Skeletal muscle tissue (tissue), 4 donors: ENCODE results near the gene TULP4. TPM values are rescaled to one million over a fixed set of nuclear protein-coding genes. Genes with fewer than 3 reads are reported as not detected.

Experiments
- H3K27ac ChIP-seq: one replicate; pipeline ENCODE4 v1.7.0; 2013; ENCODE audit warnings: mild to moderate bottlenecking, low read depth, low read length, inconsistent platforms
- H3K27me3 ChIP-seq, 3 donors: one replicate each; pipeline ENCODE4 v1.7.0; 2013; ENCODE audit warnings: low read length in 3 of 3; ENCODE audit not compliant: control insufficient read depth in 3 of 3, insufficient read depth in 3 of 3
- H3K36me3 ChIP-seq, 3 donors: one replicate each; pipeline ENCODE4 v1.7.0; 2013; ENCODE audit warnings: low read length in 3 of 3; ENCODE audit not compliant: control insufficient read depth in 3 of 3, insufficient read depth in 3 of 3
- H3K4me1 ChIP-seq, 3 donors: one replicate each; pipeline ENCODE4 v1.7.0; 2013; ENCODE audit warnings: low read length in 3 of 3, mild to moderate bottlenecking in 3 of 3; ENCODE audit not compliant: control insufficient read depth in 3 of 3, insufficient read depth in 3 of 3
- H3K4me3 ChIP-seq, 3 donors: one replicate each; pipeline ENCODE4 v1.7.0; 2013; ENCODE audit warnings: low read length in 3 of 3
- H3K9ac ChIP-seq, 3 donors: one replicate each; pipeline ENCODE4 v1.7.0; 2013; ENCODE audit warnings: low read length in 3 of 3, mild to moderate bottlenecking in 3 of 3, moderate library complexity in 2 of 3, low read depth in 1 of 3
- H3K9me3 ChIP-seq, 3 donors: one replicate each; pipeline ENCODE4 v1.7.0; 2013; ENCODE audit warnings: low read length in 3 of 3; ENCODE audit not compliant: control insufficient read depth in 3 of 3
- total RNA-seq: library from RNA; depleted of rRNA; stranded (reverse); fragments of >200 nt; gene quantifications from one replicate; pipeline ENCODE4 v1.2.3, GENCODE V29; 2014
- donor health status: Osteomylitis.

TULP4 gene
- total RNA-seq: 634 TPM

GRCh38 chr6:158312165-158312564 is at the start of gene TULP4:
TSS of gene TULP4 (plus strand) at chr6:158312465. CDS start at chr6:158314017, 1,552 bp downstream.
- Histone ChIP-seq H3K9me3 (peaks cover 0 to 3% (median 0%) of the 10 kb centered on the region in 3 donors), H3K4me3 (no peak within 1 kb of the TSS), H3K27me3 (no peaks in the 10 kb centered on the region), H3K36me3 (peaks cover 0 to 14% (median 3%) of the 10 kb centered on the region in 3 donors), H3K9ac (no peak within 1 kb of the TSS), H3K4me1 (no peaks in the 10 kb centered on the region), H3K27ac (no peak within 1 kb of the TSS)

- no peak overlapping the region for H3K27ac ChIP-seq
- H3K9ac ChIP-seq: no peak overlapping the region
- H3K4me1 ChIP-seq: peaks cover 3 to 24% (median 12%) of the 10 kb centered on the region in 3 donors
- H3K36me3 ChIP-seq: no peaks in the 10 kb centered on the region
- no peaks in the 10 kb centered on the region for H3K9me3 ChIP-seq
- no peaks in the 10 kb centered on the region for H3K27me3 ChIP-seq
- no peak overlapping the region for H3K4me3 ChIP-seq
Observed at GRCh38 chr6:158262755-158263154, 49.5 kb upstream of the TULP4 start.

- Histone ChIP-seq H3K9ac (no peak overlapping the region), H3K9me3 (no peaks in the 10 kb centered on the region), H3K4me3 (no peak overlapping the region), H3K36me3 (no peaks in the 10 kb centered on the region), H3K4me1 (peaks cover 2 to 23% (median 8%) of the 10 kb centered on the region in 3 donors), H3K27me3 (no peaks in the 10 kb centered on the region), H3K27ac (no peak overlapping the region)
Observed at GRCh38 chr6:158264180-158264579, 48.1 kb upstream of the TULP4 start.

GRCh38 chr6:158266131-158266530 is 46.1 kb upstream of the TULP4 start:
- no peak overlapping the region for H3K4me3 ChIP-seq
- peaks cover 14 to 23% (median 16%) of the 10 kb centered on the region in 3 donors for H3K4me1 ChIP-seq
- H3K27me3 ChIP-seq: no peaks in the 10 kb centered on the region
- H3K27ac ChIP-seq: no peak overlapping the region
- no peak overlapping the region for H3K9ac ChIP-seq
- no peaks in the 10 kb centered on the region for H3K36me3 ChIP-seq
- no peaks in the 10 kb centered on the region for H3K9me3 ChIP-seq

GRCh38 chr6:158268361-158269147 is 43.7 kb upstream of the TULP4 start:
- no peaks in the 10 kb centered on the region for H3K27me3 ChIP-seq
- H3K4me1 ChIP-seq: peaks cover 6 to 14% (median 12%) of the 10 kb centered on the region in 3 donors
- no peak overlapping the region for H3K4me3 ChIP-seq
- H3K9ac ChIP-seq: no peak overlapping the region
- peaks cover 0 to 3% (median 0%) of the 10 kb centered on the region in 3 donors for H3K36me3 ChIP-seq
- H3K27ac ChIP-seq: no peak overlapping the region
- H3K9me3 ChIP-seq: no peaks in the 10 kb centered on the region

- no peaks in the 10 kb centered on the region for H3K9me3 ChIP-seq
- H3K9ac ChIP-seq: no peak overlapping the region
- H3K36me3 ChIP-seq: peaks cover 0 to 3% (median 0%) of the 10 kb centered on the region in 3 donors
- H3K27ac ChIP-seq: no peak overlapping the region
- H3K4me3 ChIP-seq: no peak overlapping the region
- H3K27me3 ChIP-seq: no peaks in the 10 kb centered on the region
- peaks cover 6 to 14% (median 12%) of the 10 kb centered on the region in 3 donors for H3K4me1 ChIP-seq
Observed at GRCh38 chr6:158269657-158270056, 42.6 kb upstream of the TULP4 start.

GRCh38 chr6:158270389-158271127 is 41.7 kb upstream of the TULP4 start:
- Histone ChIP-seq H3K4me3 (no peak overlapping the region), H3K4me1 (peaks cover 6 to 14% (median 12%) of the 10 kb centered on the region in 3 donors), H3K27me3 (no peaks in the 10 kb centered on the region), H3K27ac (no peak overlapping the region), H3K9ac (no peak overlapping the region), H3K9me3 (no peaks in the 10 kb centered on the region), H3K36me3 (peaks cover 0 to 3% (median 0%) of the 10 kb centered on the region in 3 donors)

- H3K27me3 ChIP-seq: no peaks in the 10 kb centered on the region
- H3K4me1 ChIP-seq: peaks cover 6 to 14% (median 12%) of the 10 kb centered on the region in 3 donors
- H3K36me3 ChIP-seq: peaks cover 0 to 3% (median 0%) of the 10 kb centered on the region in 3 donors
- no peaks in the 10 kb centered on the region for H3K9me3 ChIP-seq
- H3K27ac ChIP-seq: no peak overlapping the region
- H3K9ac ChIP-seq: no peak overlapping the region
- H3K4me3 ChIP-seq: no peak overlapping the region
Observed at GRCh38 chr6:158272324-158272723, 39.9 kb upstream of the TULP4 start.

GRCh38 chr6:158278004-158278403 is 34.3 kb upstream of the TULP4 start:
- Histone ChIP-seq H3K27me3 (no peaks in the 10 kb centered on the region), H3K4me3 (no peak overlapping the region), H3K27ac (no peak overlapping the region), H3K9me3 (no peaks in the 10 kb centered on the region), H3K4me1 (peaks cover 0 to 6% (median 3%) of the 10 kb centered on the region in 3 donors), H3K9ac (no peak overlapping the region), H3K36me3 (no peaks in the 10 kb centered on the region)

GRCh38 chr6:158279615-158280014 is 32.6 kb upstream of the TULP4 start:
- Histone ChIP-seq H3K27me3 (no peaks in the 10 kb centered on the region), H3K4me1 (peaks cover 0 to 12% (median 3%) of the 10 kb centered on the region in 3 donors), H3K36me3 (no peaks in the 10 kb centered on the region), H3K9me3 (no peaks in the 10 kb centered on the region), H3K9ac (no peak overlapping the region), H3K27ac (no peak overlapping the region), H3K4me3 (no peak overlapping the region)
